K562 (cell line): Measurements from ENCODE around the gene PACS1. TPM values are rescaled to one million over a fixed set of nuclear protein-coding genes. Genes with fewer than 3 reads are reported as not detected.

ENCODE experiments used
- GTF2F1 ChIP-seq: IDR thresholded peaks from 2 replicates; pipeline ENCODE4 v1.6.1; 2011; ENCODE audit warnings: low read depth, low read length, improper control_type of control experiment
- HNRNPUL1 ChIP-seq: fragments of 200-400 bp; formaldehyde crosslinking; IDR thresholded peaks from 2 replicates; pipeline ENCODE4 v1.6.1; 2017; ENCODE audit warnings: low read length
- IFI16 ChIP-seq: fragments of 250-450 bp; sonication (Bioruptor Pico); IDR thresholded peaks from 2 replicates; pipeline ENCODE4 v2.1.2; 2022; ENCODE audit warnings: mild to moderate bottlenecking, inconsistent platforms
- LEF1 ChIP-seq: fragments of 450-650 bp; IDR thresholded peaks from 2 replicates; pipeline ENCODE4 v1.6.1; 2016; ENCODE audit warnings: mild to moderate bottlenecking
- MTA2 ChIP-seq: fragments of 450-650 bp; IDR thresholded peaks from 2 replicates; pipeline ENCODE4 v1.6.1; 2016; ENCODE audit warnings: low read depth
- RBM17 ChIP-seq: fragments of 200-400 bp; formaldehyde crosslinking; IDR thresholded peaks from 2 replicates; pipeline ENCODE4 v1.6.1; 2017; ENCODE audit warnings: low read depth, mild to moderate bottlenecking, low read length, borderline replicate concordance
- SMAD1 ChIP-seq: fragments of 150-350 bp; IDR thresholded peaks from 2 replicates; pipeline ENCODE4 v1.6.1; 2014; ENCODE audit warnings: low read length, low read depth; ENCODE audit not compliant: partially characterized antibody
- SMARCC2 ChIP-seq: fragments of 450-650 bp; IDR thresholded peaks from 2 replicates; pipeline ENCODE4 v1.6.1; 2017; ENCODE audit warnings: antibody characterized with exemption, moderate library complexity, mild to moderate bottlenecking, low read depth
- TCF7L2 ChIP-seq: fragments of 150-350 bp; IDR thresholded peaks from 2 replicates; pipeline ENCODE4 v1.6.1; 2016; ENCODE audit warnings: low read depth, mild to moderate bottlenecking, low read length, moderate library complexity
- ZBED1 ChIP-seq: IDR thresholded peaks from 2 replicates; pipeline ENCODE4 v1.6.1; 2014
- ZBTB5 ChIP-seq: fragments of 450-650 bp; IDR thresholded peaks from 2 replicates; pipeline ENCODE4 v1.6.1; 2017; ENCODE audit warnings: antibody characterized with exemption
- ZKSCAN1 ChIP-seq: fragments of 150-350 bp; IDR thresholded peaks from 2 replicates; pipeline ENCODE4 v1.6.1; 2016; ENCODE audit warnings: low read depth, low read length
- ZNF217 ChIP-seq: sonication (generic); formaldehyde crosslinking; IDR thresholded peaks from 2 replicates; pipeline ENCODE4 v1.8.0; 2022; ENCODE audit warnings: mild to moderate bottlenecking, missing genetic modification reagents
- ZNF232 ChIP-seq: sonication (generic); formaldehyde crosslinking; IDR thresholded peaks from 2 replicates; pipeline ENCODE4 v1.8.0; 2022; ENCODE audit warnings: mild to moderate bottlenecking, missing genetic modification reagents
- ZNF274 ChIP-seq: IDR thresholded peaks from 2 replicates; pipeline ENCODE4 v1.6.1; 2011; ENCODE audit warnings: low read depth, mild to moderate bottlenecking, low read length, moderate library complexity, borderline replicate concordance
- ZNF408 ChIP-seq: fragments of 250-450 bp; sonication (Bioruptor Pico); IDR thresholded peaks from 2 replicates; pipeline ENCODE4 v1.4.0; 2020; ENCODE audit warnings: low read depth, mild to moderate bottlenecking, moderate library complexity
- ZNF79 ChIP-seq: fragments of 250-450 bp; sonication (Bioruptor Pico); IDR thresholded peaks from 2 replicates; pipeline ENCODE4 v1.4.0; 2020; ENCODE audit warnings: low read depth, mild to moderate bottlenecking, moderate library complexity
- ZSCAN32 ChIP-seq: fragments of 450-650 bp; formaldehyde crosslinking; IDR thresholded peaks from 2 replicates; pipeline ENCODE4 v1.4.0; 2020; ENCODE audit warnings: mild to moderate bottlenecking, moderate library complexity
- polyA plus RNA-seq, 8 experiments: library from polyadenylated mRNA; depleted of rRNA in 4 of 8; stranded (reverse) in 5 of 8; unstranded in 3 of 8; fragments of >200 nt; fragmentation: Nextera tagmentation in 2 of 8; fragmentation: Illumina TruSeq in 1 of 8; extraction: Ambion mirVana in 2 of 8; extraction: Trizol in 1 of 8; gene quantifications; 2 replicates each; pipeline versions ENCODE4 v1.2.1 to v1.2.3, GENCODE V29; 2011 to 2014; ENCODE audit warnings: inconsistent platforms in 1 of 8, missing spikeins in 1 of 8
- total RNA-seq, 7 experiments: library from RNA; depleted of rRNA in 6 of 7; stranded (reverse); fragments of >200 nt in 6 of 7; fragmentation: Illumina TruSeq in 2 of 7; extraction: Trizol in 2 of 7; gene quantifications; 2 replicates each; pipeline versions ENCODE4 v1.2.1 to v1.2.3, GENCODE V29; 2011 to 2021; ENCODE audit warnings: low replicate concordance in 1 of 7
- TF ChIP-seq, protein P1 (sequence below): sonication (generic); formaldehyde crosslinking; IDR thresholded peaks from 2 replicates; pipeline ENCODE4 v1.8.0; 2022; ENCODE audit warnings: missing genetic modification reagents, mild to moderate bottlenecking, moderate library complexity, borderline replicate concordance

The PACS1 gene
- total and polyA plus RNA-seq, 9 of the 15 experiments (the other 6 are each of a cell fraction or from before 2014, with no cell fraction given), result 0.34 to 28.1 (median 8.5) TPM

GRCh38 chr11:66288671-66289547, 218.8 kb downstream of the PACS1 start, which contains the start of gene YIF1A (continued):
- TF ChIP-seq RBM17 (no peak), ZKSCAN1 (no peak), ZNF217 (CRISPR knock-in tag) (no peak), MTA2 (no peak), ZNF232 (CRISPR knock-in tag) (no peak), ZNF274 (no peak), ZNF79 (no peak), SMARCC2 (no peak), ZSCAN32 (CRISPR knock-in tag) (no peak), ZBED1 (no peak), LEF1 (no peak), ZNF408 (CRISPR knock-in tag) (no peak), TCF7L2 (no peak), HNRNPUL1 (no peak), ZBTB5 (no peak), IFI16 (CRISPR knock-in tag) (no peak), GTF2F1 (no peak), SMAD1 (peak; percentile 65)
- TF ChIP-seq, protein P1, sequence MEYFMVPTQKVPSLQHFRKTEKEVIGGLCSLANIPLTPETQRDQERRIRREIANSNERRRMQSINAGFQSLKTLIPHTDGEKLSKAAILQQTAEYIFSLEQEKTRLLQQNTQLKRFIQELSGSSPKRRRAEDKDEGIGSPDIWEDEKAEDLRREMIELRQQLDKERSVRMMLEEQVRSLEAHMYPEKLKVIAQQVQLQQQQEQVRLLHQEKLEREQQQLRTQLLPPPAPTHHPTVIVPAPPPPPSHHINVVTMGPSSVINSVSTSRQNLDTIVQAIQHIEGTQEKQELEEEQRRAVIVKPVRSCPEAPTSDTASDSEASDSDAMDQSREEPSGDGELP (CRISPR knock-in tag), result peak; percentile 81
- TF ChIP-seq, all 486 proteins: peak for 116
